ENCODE measurements around the gene TTC7B.

DNA sequence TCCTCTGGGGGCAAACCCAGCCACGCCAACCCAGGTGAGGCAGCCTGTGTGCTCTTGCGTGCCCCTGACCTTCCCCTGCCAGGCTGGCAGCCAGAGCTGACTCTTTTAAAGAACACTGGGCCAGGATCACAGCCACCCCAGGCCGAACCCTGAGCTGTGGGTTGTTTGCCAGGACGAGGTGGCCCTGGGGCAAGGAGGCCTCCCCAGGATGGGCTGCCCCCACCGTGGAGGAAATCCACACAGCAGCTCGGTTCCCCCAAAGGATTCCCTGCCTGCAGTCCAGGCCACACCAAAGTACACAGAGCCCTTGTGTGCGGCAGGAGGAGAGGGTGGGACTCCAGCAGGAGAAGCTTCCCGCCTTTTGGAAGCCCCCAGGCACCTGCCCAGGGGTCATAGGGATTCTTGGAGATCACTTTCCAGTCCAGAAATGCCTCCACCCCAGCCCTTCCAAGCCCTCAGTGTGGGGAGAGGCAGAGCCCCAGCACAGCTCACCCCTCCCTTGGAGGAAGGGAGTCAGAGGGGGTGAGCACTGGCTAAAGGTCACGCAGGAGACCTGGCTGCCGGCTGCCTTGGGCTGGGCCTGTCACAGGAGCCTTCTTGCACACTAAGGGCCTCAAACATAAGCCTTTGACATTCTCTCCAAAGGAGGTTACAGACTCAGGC, 303.8 kb downstream of the TTC7B start:
- no peak for TF ChIP-seq TBP (optimal IDR thresholded peaks at IDR 0.05; ENCODE audit: low read depth, low read length)
- TF ChIP-seq, protein P1, sequence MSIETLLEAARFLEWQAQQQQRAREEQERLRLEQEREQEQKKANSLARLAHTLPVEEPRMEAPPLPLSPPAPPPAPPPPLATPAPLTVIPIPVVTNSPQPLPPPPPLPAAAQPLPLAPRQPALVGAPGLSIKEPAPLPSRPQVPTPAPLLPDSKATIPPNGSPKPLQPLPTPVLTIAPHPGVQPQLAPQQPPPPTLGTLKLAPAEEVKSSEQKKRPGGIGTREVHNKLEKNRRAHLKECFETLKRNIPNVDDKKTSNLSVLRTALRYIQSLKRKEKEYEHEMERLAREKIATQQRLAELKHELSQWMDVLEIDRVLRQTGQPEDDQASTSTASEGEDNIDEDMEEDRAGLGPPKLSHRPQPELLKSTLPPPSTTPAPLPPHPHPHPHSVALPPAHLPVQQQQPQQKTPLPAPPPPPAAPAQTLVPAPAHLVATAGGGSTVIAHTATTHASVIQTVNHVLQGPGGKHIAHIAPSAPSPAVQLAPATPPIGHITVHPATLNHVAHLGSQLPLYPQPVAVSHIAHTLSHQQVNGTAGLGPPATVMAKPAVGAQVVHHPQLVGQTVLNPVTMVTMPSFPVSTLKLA (conservative IDR thresholded peaks at IDR 0.05), result no peak
- no peak for TF ChIP-seq POLR2AphosphoS5 (IDR thresholded peaks at IDR 0.05; ENCODE audit: control insufficient read depth, insufficient read depth, low read depth, low read length)
- TF ChIP-seq, protein P2, sequence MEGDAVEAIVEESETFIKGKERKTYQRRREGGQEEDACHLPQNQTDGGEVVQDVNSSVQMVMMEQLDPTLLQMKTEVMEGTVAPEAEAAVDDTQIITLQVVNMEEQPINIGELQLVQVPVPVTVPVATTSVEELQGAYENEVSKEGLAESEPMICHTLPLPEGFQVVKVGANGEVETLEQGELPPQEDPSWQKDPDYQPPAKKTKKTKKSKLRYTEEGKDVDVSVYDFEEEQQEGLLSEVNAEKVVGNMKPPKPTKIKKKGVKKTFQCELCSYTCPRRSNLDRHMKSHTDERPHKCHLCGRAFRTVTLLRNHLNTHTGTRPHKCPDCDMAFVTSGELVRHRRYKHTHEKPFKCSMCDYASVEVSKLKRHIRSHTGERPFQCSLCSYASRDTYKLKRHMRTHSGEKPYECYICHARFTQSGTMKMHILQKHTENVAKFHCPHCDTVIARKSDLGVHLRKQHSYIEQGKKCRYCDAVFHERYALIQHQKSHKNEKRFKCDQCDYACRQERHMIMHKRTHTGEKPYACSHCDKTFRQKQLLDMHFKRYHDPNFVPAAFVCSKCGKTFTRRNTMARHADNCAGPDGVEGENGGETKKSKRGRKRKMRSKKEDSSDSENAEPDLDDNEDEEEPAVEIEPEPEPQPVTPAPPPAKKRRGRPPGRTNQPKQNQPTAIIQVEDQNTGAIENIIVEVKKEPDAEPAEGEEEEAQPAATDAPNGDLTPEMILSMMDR (IDR thresholded peaks at IDR 0.05 in 2 of 3, conservative IDR thresholded peaks at IDR 0.05 in 1 of 3; ENCODE audit: insufficient read depth in 2 of 3, low read depth in 1 of 3, low read length in 3 of 3), result no peak
- no peak for TF ChIP-seq NFYB (IDR thresholded peaks at IDR 0.05; ENCODE audit: extremely low read depth, insufficient read length)
- no peak for TF ChIP-seq EZH2 (IDR thresholded peaks at IDR 0.05; ENCODE audit: borderline replicate concordance, low read depth, low read length)
- no peak for TF ChIP-seq ZBTB7A (IDR thresholded peaks at IDR 0.05; ENCODE audit: borderline replicate concordance, control insufficient read depth, low read depth, low read length)
- no peak for TF ChIP-seq HLTF (IDR thresholded peaks at IDR 0.05)
- no peak for TF ChIP-seq ELF4 (CRISPR knock-in tag; IDR thresholded peaks at IDR 0.05)
- no peak for TF ChIP-seq POLR3A (IDR thresholded peaks at IDR 0.05; ENCODE audit: borderline replicate concordance, extremely low read depth, insufficient read depth, insufficient read length)
- TF ChIP-seq, protein P3, sequence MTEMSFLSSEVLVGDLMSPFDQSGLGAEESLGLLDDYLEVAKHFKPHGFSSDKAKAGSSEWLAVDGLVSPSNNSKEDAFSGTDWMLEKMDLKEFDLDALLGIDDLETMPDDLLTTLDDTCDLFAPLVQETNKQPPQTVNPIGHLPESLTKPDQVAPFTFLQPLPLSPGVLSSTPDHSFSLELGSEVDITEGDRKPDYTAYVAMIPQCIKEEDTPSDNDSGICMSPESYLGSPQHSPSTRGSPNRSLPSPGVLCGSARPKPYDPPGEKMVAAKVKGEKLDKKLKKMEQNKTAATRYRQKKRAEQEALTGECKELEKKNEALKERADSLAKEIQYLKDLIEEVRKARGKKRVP (CRISPR knock-in tag; IDR thresholded peaks at IDR 0.05), result no peak

All from K562 (cell line).